Chondrocyte (in vitro differentiated cells): ENCODE results near the gene EPOP. TPM values are rescaled to one million over a fixed set of nuclear protein-coding genes. Genes with fewer than 3 reads are reported as not detected.

Source experiments
- DNase-seq: peaks from one replicate; pipeline ENCODE4 v3.0.0; 2021; ENCODE audit warnings: mixed read lengths, low spot score
- H3K27ac Mint-ChIP-seq: one replicate; pipeline ENCODE4 v1.8.0; 2021; ENCODE audit warnings: mild to moderate bottlenecking, moderate library complexity, mixed read lengths; ENCODE audit not compliant: unreplicated experiment
- H3K27me3 Mint-ChIP-seq: 2 replicates; pipeline ENCODE4 v1.8.0; 2021; ENCODE audit warnings: low read depth, mixed read lengths
- H3K36me3 Mint-ChIP-seq: 2 replicates; pipeline ENCODE4 v1.8.0; 2021; ENCODE audit warnings: low read depth, mixed read lengths
- H3K4me1 Mint-ChIP-seq: 2 replicates; pipeline ENCODE4 v1.8.0; 2021; ENCODE audit warnings: low read depth, mild to moderate bottlenecking, mixed read lengths
- H3K4me3 Mint-ChIP-seq: one replicate; pipeline ENCODE4 v1.8.0; 2021; ENCODE audit warnings: mild to moderate bottlenecking, moderate library complexity, mixed read lengths; ENCODE audit not compliant: unreplicated experiment
- H3K9me3 Mint-ChIP-seq: 2 replicates; pipeline ENCODE4 v1.8.0; 2021; ENCODE audit warnings: low read depth, mixed read lengths
- CTCF ChIP-seq: fragments of 200-600 bp; sonication (generic); IDR thresholded peaks from 2 replicates; pipeline ENCODE4 v1.5.0; 2021; ENCODE audit warnings: antibody characterized with exemption, mild to moderate bottlenecking, moderate library complexity
- total RNA-seq: library from RNA; stranded (reverse); gene quantifications from 3 replicates; pipeline ENCODE4 v1.2.1, GENCODE V29; 2021

EPOP gene
- total RNA-seq, 1 donor from 2014 or later = 2.8 TPM

- Mint-ChIP-seq H3K27ac (no peak overlapping the region), H3K4me1 (peaks cover 7% of the 10 kb centered on the region), H3K9me3 (no peaks in the 10 kb centered on the region)
Measured at GRCh38 chr17:38671939-38672720, 2.6 kb downstream of the EPOP start.

GRCh38 chr17:38669520-38669919, 5.2 kb downstream of the EPOP start:
- no peaks in the 10 kb centered on the region for H3K9me3 Mint-ChIP-seq
- no peak for TF ChIP-seq CTCF
- H3K4me3 Mint-ChIP-seq = no peak overlapping the region
- no peak for DNase-seq
- H3K27me3 Mint-ChIP-seq = peaks cover 40% of the 10 kb centered on the region
- H3K27ac Mint-ChIP-seq = no peak overlapping the region
- H3K4me1 Mint-ChIP-seq = no peaks in the 10 kb centered on the region
- no peaks in the 10 kb centered on the region for H3K36me3 Mint-ChIP-seq

More at GRCh38 chr17:38671939-38672720, 2.6 kb downstream of the EPOP start:
- H3K27me3 Mint-ChIP-seq = peaks cover 40% of the 10 kb centered on the region
- no peaks in the 10 kb centered on the region for H3K36me3 Mint-ChIP-seq
- no peak for TF ChIP-seq CTCF
- no peak for DNase-seq
- H3K4me3 Mint-ChIP-seq = no peak overlapping the region

- H3K4me1 Mint-ChIP-seq = no peaks in the 10 kb centered on the region
- H3K4me3 Mint-ChIP-seq = no peak overlapping the region
- H3K36me3 Mint-ChIP-seq = no peaks in the 10 kb centered on the region
- no peak overlapping the region for H3K27ac Mint-ChIP-seq
- H3K27me3 Mint-ChIP-seq = peaks cover 37% of the 10 kb centered on the region
- H3K9me3 Mint-ChIP-seq = no peaks in the 10 kb centered on the region
- TF ChIP-seq CTCF = peak; percentile 64
- no peak for DNase-seq
Measured at GRCh38 chr17:38667787-38668122, 7.0 kb downstream of the EPOP start.

- H3K4me1 Mint-ChIP-seq = no peaks in the 10 kb centered on the region
Measured at GRCh38 chr17:38667099-38667786, 7.5 kb downstream of the EPOP start.

More at GRCh38 chr17:38667099-38667786, 7.5 kb downstream of the EPOP start:
- H3K27me3 Mint-ChIP-seq = peaks cover 35% of the 10 kb centered on the region
- H3K9me3 Mint-ChIP-seq = no peaks in the 10 kb centered on the region
- TF ChIP-seq CTCF = peak; percentile 98
- no peaks in the 10 kb centered on the region for H3K36me3 Mint-ChIP-seq
- no peak overlapping the region for H3K27ac Mint-ChIP-seq
- no peak for DNase-seq
- H3K4me3 Mint-ChIP-seq = no peak overlapping the region
